Forelimb muscle (tissue), 1 donor: ENCODE measurements around the gene NAV2. TPM values are rescaled to one million over a fixed set of nuclear protein-coding genes. Genes with fewer than 3 reads are reported as not detected.

Source experiments
- DNase-seq: peaks from one replicate; pipeline ENCODE4 v3.0.0-alpha.2; 2013; ENCODE audit warnings: low read depth
- polyA plus RNA-seq: library from polyadenylated mRNA; unstranded; fragments of 120-200 nt; gene quantifications from one replicate; pipeline ENCODE4 v1.2.1, GENCODE V29; 2013; ENCODE audit not compliant: insufficient read length

The NAV2 gene
- polyA plus RNA-seq, 1 donor, result 61.1 TPM

- DNase-seq, result no peak
These were observed 2.0 kb downstream of the NAV2 start for GRCh38 chr11:19714387-19715363.

GRCh38 chr11:19715373-19715772, 2.7 kb downstream of the NAV2 start:
- DNase-seq, result no peak

- no peak for DNase-seq
These were observed 5.4 kb downstream of the NAV2 start for GRCh38 chr11:19718051-19718450.

GRCh38 chr11:19718951-19719350, 6.3 kb downstream of the NAV2 start:
- DNase-seq, result no peak

- DNase-seq, result no peak
These were observed 7.3 kb downstream of the NAV2 start for GRCh38 chr11:19719960-19720359.

GRCh38 chr11:19721176-19721575, 8.5 kb downstream of the NAV2 start:
- DNase-seq, result no peak

GRCh38 chr11:19722702-19723101, 10.1 kb downstream of the NAV2 start:
- DNase-seq, result no peak

GRCh38 chr11:19723572-19724342, 11.1 kb downstream of the NAV2 start:
- no peak for DNase-seq

- no peak for DNase-seq
These were observed 12.1 kb downstream of the NAV2 start for GRCh38 chr11:19724765-19725164.

GRCh38 chr11:19725379-19726079, 12.9 kb downstream of the NAV2 start:
- no peak for DNase-seq

- DNase-seq, result no peak
These were observed 14.6 kb downstream of the NAV2 start for GRCh38 chr11:19727246-19727645.

GRCh38 chr11:19728436-19728835, 15.8 kb downstream of the NAV2 start:
- no peak for DNase-seq

- DNase-seq, result no peak
These were observed 16.5 kb downstream of the NAV2 start for GRCh38 chr11:19729141-19729540.

- no peak for DNase-seq
These were observed 17.7 kb downstream of the NAV2 start for GRCh38 chr11:19730373-19730772.

GRCh38 chr11:19734171-19734570, 21.5 kb downstream of the NAV2 start:
- no peak for DNase-seq

- DNase-seq, result no peak
These were observed 22.7 kb downstream of the NAV2 start for GRCh38 chr11:19735157-19735908.

- DNase-seq, result no peak
These were observed 23.4 kb downstream of the NAV2 start for GRCh38 chr11:19735909-19736498.

- DNase-seq, result no peak
These were observed 24.2 kb downstream of the NAV2 start for GRCh38 chr11:19736831-19737230.

GRCh38 chr11:19737575-19737974, 24.9 kb downstream of the NAV2 start:
- DNase-seq, result no peak

GRCh38 chr11:19738124-19738523, 25.5 kb downstream of the NAV2 start:
- no peak for DNase-seq

GRCh38 chr11:19739872-19740271, 27.2 kb downstream of the NAV2 start:
- DNase-seq, result no peak
